ENCODE results near the gene OLR1. TPM values are rescaled to one million over a fixed set of nuclear protein-coding genes. Genes with fewer than 3 reads are reported as not detected.

The OLR1 gene
- total RNA-seq, 1 donor from 2014 or later, result 7.3 TPM

Other genes with a start within 250 kb of the OLR1 start
- gene CLEC2A, start 239.8 kb downstream of the OLR1 start, total RNA-seq, result not detected
- not detected for gene CLEC12A, start 200.7 kb downstream of the OLR1 start, total RNA-seq
- not detected for gene CLEC1B, start 173.0 kb downstream of the OLR1 start, total RNA-seq
- not detected for gene CLEC12B, start 161.5 kb downstream of the OLR1 start, total RNA-seq
- not detected for gene CLEC9A, start 141.4 kb downstream of the OLR1 start, total RNA-seq
- gene CLEC1A, start 73.1 kb downstream of the OLR1 start, total RNA-seq, result 0.62 TPM
- gene CLEC7A, start 41.9 kb downstream of the OLR1 start, total RNA-seq, result 4.5 TPM
- 0.62 TPM for gene TMEM52B, start 6.9 kb upstream of the OLR1 start, total RNA-seq
- gene GABARAPL1, start 40.7 kb upstream of the OLR1 start, total RNA-seq, result 60.7 TPM
- gene KLRD1, start 135.7 kb upstream of the OLR1 start, total RNA-seq, result 0.16 TPM
- not detected for gene KLRK1, start 217.9 kb upstream of the OLR1 start, total RNA-seq
- gene KLRC4, start 237.6 kb upstream of the OLR1 start, total RNA-seq, result not detected
- 2.2 TPM for gene KLRC3, start 248.5 kb upstream of the OLR1 start, total RNA-seq